Stimulated activated CD8-positive, alpha-beta memory T cell treated with anti-CD3 and anti-CD28 coated beads, Interleukin-15, amount 100 ng/mL, for 24 hours (primary cell): ENCODE measurements around the gene HSPA4L.

Experiments used
- DNase-seq: peaks from one replicate; pipeline ENCODE4 v3.0.0-alpha.2; 2020; ENCODE audit warnings: low read depth

The HSPA4L gene

DNA sequence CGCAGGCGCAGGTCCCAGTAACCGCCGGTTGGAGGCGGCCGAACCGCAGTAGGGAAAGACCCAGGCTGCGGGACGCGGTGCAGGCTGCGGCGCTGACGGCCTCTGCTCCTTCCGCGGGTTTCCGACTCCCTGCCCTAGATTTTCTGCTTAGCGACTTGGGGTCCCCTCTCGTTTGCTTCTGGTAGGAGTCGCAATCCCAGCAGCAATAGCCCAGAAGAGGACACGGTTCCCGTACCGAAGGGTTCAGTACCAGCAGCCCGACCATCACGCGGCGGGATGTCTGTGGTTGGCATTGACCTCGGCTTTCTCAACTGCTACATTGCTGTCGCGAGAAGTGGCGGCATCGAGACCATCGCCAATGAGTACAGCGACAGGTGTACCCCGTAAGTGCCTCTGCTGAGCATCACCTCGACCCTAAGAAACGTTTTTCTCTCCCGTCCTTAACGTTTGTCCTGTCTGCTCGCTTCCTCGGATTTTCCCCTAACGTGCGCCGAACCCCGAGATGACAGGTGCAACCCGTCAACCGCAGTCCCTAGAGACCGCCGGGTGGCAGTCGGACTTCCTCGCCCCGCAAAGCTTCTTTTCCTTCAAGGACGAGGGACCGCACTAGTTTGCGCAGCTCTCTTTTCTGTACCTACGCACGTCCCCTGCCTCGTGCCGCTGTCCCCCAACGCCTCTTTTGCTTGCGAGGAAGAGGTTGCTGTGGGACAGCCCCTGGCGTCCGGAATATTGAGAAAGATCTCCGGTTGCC lies at the start of gene HSPA4L:
Gene HSPA4L (plus strand): TSS at position 48 of the 751 bp plus-strand sequence. CDS start 229 bp downstream, at position 277.
- DNase-seq = peak; percentile 12

DNA sequence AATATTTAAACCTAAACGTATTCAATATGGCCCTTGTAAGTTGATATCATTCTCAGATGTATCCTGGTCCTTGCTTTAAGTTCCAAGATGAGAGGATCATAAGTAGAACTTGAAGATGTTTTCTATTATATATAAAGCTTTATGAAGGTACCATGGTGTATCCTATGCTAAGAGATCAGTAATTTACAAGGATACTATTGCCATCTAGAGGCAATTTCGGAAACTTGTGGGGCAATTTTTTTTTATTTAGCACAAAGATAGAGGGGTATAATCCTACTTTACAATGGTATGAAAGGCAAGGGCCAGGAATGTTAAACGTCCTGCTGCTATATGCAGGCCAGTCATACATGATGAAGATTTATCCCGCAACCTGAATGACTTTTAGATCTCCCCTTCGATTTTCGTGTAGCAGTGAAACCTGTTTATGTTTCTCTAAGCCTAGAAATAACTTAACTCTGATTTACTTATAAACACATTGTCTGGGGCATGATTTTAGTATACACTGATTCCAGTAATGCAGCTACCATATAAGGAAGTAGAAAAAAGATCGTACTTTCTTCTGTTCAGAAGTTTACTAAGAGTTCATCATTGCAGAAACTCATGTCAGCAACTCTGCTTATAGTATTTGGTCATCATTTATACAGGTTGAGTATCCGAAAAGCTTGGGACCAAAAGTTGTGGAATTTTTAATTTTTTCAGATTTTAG lies 49.3 kb upstream of the HSPA4L start:
- no peak for DNase-seq

DNA sequence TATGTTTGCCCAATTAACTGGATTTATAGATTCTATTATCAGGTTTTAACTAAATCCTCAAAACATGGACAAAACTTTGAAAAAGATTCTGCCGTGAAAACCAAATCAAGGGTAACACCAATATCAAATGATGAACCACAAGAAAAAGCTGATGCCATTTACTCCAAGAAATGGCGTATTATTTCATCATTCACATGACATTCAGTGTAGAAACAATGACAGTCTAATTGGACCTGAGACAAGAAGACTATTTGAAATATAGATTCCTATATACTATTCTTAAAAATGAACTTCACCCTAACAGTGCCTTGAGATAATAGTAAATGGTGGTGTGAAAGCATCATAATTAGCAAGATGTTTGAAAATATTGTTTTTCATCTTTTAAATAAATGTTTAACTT lies 47.1 kb upstream of the HSPA4L start:
- no peak for DNase-seq

DNA sequence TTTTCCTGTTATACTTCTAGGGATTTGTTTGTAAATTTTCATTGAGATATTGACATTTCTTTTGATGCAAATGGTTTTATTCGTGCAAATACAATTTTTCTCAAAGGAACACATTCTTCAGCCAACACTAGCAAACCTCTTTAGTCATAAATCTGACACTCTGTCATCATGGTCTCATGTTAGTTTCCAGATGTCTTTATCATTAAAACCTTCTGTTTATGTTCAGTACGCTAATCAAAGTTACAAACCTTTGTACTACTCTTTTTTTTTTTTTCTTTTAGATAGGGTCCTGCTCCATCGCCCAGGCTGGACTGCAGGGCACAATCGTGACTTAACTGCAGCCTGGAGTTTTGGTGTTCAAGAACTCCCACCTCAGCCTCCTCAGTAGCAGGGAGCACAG lies 44.8 kb upstream of the HSPA4L start:
- DNase-seq = no peak

DNA sequence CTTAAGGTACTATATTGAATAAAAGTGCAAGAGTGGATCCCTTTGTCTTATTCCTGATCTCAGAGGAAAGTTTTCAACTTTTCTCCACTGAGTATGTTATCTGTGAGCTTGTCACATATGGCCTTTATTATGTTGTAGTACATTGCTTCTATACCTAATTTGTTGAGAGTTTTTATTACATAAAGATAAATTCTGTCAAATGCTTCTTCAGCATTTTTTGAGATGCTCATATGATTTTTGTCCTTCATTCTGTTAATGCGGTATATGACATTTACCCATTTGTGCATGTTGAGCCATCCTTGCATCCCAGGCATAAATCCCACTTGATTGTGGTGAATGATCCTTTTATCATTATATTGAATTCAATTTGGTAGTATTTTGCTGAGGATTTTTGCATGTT lies 40.9 kb upstream of the HSPA4L start:
- DNase-seq = no peak

DNA sequence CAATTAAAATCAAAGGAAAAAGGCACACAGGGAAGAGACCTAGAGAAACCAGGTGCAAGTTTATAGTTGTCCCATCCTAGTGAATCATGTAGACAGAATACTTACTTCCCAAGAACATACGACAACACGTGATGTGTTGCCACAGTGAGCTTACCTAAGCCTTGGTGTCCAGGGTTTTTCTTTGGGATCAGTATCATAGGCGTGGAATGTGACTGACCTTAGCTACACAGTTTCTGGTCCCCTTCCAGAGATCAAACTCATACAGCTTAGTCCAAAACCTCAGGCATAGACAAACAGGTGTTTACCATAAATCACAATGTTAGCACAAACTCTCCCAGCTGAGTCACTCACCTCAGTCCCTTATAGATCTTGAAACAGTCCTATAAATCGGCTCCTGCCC lies 34.2 kb upstream of the HSPA4L start:
- no peak for DNase-seq

DNA sequence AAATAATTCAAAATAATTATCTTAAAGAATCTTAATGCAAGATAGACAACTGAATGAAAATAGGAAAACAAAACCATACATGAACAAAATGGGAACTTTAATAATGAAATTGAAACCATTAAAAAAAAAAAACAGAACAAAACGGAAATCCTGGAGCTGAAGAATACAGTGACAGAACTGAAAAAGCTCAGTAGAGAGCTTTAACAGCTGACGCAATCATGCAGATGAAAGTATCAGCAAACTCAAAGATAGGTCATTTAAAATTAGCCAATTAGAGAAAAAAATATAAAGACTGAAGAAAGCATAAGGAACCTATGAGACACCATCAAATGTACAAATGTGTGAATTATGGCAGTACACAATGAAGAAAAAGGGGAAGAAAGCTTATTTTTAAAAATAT lies 33.2 kb upstream of the HSPA4L start:
- no peak for DNase-seq

DNA sequence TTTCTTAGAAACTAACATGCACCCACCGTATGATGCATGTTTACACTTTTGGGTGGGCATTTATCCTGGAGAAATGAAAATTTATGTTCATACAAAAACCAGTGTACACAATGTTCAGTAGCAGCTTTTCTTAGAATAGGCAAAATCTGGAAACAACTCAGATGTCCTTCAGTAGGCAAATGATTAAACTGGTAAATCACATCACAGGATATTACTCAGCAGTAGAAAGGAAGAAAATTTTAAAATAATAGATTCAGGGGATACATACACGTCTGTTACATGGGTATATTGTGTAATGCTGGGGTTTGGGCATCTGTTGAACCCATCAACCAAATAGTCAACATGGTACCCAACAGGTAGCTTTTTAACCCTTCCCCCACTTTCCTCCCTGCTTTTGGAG lies 25.2 kb upstream of the HSPA4L start:
- DNase-seq = no peak

DNA sequence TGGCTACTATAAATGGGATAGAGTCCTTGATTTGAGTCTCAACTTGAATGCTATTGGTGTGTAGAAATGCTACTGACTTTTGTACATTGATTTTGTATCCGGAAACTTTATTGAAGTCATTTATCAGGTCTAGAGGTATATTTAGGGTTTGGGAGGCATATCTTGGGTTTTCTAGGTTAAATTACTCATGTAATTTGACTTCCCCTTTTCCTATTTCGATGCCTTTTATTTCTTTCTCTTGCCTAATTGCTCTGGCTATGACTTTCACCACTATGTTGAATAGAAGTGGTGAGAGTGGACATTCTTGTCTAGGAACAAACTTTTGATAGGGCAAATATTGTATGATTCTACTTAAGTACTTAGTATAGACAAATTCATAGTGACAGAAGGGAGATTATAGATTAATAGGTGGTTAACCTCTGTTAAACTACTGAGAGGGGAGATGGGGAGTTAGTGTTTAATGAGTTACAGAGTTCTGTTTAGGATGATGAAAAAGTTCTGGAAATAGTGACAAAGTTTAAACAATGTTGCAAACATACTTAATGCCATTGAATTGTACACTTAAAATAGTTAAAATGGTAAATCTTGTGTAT lies 22.8 kb upstream of the HSPA4L start:
- DNase-seq = no peak

DNA sequence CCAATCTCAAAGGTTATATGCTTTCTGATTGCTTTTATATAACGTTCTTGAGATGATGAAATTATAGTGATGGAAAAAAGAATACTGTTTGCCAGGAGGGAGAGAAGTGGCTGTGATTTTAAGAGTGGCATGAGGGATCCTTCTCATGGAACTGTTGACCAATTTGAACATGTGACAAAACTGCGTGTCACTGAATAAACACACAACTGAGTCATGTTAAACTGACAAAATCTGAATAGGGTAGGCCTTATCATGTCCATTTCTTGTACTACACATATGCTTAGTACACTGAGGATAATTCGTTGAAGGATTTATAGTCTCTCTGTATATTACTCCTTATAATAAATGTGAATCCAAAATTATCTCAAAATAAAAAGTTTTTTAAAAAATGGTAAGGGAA lies 22.2 kb upstream of the HSPA4L start:
- DNase-seq = no peak

DNA sequence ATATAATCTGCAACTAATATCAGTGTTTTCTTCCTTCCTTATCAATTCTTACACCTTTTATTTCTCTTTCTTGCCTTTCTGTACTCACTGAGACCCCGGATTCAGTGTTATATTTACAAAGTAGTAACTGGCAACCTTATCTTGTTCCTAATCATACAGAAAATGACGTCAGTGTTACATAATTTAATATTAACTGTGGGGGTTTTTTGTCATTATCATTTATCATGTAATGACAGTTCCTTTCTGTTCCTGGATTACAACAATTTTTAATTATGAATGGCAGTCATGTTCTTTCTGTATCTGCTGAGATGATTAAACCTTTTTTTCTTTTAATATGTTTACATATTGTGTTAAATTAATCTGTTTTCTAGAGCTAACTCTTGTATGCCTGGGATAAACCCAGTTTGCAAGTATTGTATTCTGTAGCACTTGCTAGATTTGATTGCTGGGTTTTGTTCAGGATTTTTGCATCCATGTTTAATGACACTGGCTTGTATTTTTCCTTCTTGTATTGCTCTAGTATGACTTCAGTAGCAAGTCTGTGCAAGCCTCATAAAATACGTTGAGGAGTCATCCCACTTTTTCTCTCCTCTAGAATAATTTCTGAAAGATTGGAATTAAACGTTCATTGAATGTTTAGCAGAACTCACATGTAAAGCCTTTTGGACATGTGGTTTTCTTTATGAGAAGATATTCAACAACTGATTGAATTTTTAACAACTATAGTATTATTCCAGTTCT lies 10.4 kb upstream of the HSPA4L start:
- no peak for DNase-seq

DNA sequence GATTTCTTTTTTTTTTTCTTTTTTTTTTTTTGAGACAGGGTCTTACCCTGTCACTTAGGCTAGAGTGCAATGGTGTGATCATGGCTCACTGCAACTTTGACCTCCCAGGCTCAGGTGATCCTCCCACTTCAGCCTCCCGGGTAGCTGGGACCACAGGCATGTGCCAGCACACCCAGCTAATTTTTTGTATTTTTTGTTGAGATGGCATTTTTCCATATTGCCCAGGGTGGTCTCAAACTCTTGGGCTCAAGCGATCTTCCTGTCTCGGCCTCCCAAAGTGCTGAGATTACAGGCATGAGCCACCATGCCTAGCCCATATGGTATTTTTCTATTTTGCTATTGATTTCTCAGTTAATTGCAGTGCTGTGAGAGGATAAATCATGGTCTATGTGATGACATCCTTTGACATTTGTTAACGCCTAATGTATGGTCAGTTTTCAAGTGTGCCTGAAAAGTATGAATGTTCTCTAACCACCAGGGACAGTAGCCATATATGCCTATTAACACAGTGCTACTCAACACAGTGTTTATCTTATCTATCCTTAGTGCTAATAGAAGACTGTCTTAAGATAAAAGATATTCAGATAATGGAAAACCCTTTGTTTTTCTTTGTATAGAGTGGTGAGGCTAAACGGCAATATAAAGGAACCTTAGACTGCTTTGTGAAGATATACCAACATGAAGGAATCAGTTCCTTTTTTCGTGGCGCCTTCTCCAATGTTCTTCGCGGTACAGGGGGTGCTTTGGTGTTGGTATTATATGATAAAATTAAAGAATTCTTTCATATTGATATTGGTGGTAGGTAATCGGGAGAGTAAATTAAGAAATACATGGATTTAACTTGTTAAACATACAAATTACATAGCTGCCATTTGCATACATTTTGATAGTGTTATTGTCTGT lies 9.1 kb upstream of the HSPA4L start:
- no peak for DNase-seq

DNA sequence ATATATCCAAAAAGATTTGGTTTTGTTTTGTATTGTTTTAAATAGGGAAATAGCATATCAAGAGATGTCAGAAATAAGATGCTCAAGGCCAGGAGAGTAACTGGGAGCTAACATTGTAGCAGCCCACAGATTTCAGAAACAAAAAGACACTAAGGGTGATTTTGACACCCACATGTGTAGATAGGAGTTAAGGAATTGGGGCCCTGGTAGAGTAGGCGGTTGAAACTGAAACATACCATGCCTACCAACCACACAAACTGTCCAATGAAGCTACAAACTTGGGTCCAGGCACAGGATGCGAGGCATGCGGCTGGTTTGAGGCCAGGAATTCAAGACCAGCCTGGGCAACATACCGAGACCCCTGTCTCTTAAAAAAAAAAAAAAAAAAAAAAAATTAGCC lies 6.3 kb upstream of the HSPA4L start:
- no peak for DNase-seq

DNA sequence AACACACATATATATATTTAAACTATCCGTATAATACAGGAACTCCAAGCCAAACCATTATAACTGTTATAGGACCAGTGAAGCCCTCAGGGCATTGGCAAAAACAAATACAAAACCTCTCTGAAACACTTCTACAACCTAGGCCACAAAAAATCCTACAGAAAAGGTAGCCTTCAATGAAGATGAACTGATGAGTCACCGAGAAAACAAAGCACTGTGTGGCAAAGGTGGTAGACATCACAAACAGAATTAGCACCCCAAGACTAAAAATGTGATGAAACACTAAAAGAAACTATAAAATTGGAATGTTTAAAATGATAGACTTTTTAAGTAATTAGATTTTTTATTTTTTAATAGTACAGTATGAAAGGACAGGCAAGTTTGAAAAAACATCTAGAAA lies 5.5 kb upstream of the HSPA4L start:
- no peak for DNase-seq

DNA sequence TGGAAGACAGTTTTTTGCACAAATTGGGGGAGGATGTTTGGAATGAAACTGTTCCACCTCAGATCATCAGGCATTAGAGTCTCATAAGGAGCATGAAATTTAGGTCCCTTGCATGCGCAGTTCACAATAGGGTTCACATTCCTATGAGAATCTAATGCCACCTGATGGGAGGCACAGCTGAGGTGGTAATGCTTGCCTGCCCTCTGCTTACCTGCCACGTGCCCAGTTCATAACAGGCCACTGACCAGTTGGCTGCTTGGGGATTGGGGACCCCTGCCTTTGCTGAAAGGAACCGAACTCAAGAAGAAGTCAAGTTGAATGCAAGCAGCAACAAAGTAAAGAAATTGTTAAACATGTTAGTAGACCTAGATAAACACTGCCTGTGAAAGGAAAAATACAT lies 4.6 kb upstream of the HSPA4L start:
- DNase-seq = no peak

DNA sequence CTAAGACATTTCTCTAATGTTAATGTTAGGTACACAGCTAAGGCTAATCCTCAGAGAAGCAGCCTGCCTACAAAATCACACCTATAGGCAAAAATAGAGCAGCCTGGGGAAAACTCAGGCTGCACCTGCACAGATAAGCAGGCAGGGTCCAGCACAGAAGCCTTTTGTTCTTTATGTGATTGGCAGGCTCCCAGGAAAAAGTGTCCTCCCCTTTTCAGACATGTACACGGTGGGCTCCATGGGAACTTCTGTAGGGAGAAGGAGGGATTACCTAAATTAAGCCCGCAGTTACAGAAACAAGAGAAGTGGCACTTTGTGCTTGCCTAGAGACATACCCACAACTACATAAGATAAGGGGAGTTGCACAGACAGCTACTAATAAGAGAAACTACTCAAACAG lies 4.0 kb upstream of the HSPA4L start:
- DNase-seq = no peak

DNA sequence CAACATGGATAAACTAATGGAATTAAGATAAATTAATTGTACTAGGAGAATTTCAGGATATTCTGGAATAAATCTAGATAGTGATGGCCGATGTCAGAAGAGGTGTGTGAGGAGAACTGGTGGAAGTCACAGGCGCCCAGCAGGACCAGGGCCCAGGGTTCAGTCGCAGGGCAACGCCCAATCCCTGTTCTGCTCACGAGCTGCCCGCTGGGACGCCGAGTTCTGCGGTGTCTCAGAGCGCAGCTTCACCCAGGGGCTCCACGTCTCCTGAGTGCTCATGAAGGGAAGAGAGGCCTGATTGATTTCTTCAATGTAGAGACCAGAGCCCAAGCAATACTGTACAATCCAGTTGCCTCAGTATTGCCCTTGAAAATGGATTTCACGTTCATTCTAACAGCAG lies 1.5 kb upstream of the HSPA4L start:
- DNase-seq = no peak

DNA sequence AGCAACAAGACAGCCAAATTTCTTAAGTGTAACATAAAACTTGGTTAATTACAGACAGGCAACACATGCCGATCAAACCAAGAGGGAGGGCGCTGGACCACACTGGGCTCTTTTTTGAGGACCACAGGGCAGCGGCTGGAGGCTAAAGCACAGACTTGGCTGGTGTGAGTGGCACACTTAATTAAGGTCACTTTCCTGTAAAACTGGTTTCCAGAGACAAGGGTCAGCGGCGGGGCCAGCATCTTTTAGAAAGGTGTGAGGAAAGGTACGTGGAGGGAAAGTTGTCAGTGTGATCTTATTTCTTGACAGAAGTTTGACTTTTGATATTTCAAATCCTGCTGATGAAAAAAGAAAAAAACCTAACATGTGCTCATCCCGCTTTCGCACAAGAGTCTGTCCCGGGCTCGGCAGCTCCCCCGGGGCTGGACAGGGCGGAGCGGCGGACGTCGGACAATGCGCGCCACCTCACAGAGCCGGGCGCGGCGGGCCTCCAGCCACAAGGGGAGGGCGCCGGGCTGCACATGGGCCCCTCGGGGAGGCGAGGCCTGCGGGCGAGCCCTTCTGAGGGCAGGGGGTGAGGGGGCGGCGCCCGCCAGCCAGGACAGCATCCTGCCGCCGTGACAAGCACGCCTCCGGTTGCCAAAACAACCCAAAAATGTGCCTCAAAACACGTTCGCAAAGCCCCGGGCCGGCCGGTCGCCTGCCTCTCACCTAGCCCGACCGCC lies 660 bp upstream of the HSPA4L start:
- DNase-seq = no peak

DNA sequence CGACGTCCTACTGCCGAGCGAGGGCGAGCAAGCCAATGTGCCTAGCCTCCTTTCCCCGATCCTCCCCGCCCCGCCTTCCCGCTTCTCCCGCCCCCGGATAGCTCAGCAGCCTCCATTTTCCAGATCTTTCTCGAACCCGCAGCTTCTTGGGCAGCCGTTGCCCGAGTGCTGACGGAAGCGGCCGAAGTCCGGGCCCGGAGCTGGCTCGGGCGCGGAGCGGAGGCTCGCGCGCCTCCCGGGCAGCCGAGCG lies 172 bp upstream of the HSPA4L start:
- DNase-seq = no peak

DNA sequence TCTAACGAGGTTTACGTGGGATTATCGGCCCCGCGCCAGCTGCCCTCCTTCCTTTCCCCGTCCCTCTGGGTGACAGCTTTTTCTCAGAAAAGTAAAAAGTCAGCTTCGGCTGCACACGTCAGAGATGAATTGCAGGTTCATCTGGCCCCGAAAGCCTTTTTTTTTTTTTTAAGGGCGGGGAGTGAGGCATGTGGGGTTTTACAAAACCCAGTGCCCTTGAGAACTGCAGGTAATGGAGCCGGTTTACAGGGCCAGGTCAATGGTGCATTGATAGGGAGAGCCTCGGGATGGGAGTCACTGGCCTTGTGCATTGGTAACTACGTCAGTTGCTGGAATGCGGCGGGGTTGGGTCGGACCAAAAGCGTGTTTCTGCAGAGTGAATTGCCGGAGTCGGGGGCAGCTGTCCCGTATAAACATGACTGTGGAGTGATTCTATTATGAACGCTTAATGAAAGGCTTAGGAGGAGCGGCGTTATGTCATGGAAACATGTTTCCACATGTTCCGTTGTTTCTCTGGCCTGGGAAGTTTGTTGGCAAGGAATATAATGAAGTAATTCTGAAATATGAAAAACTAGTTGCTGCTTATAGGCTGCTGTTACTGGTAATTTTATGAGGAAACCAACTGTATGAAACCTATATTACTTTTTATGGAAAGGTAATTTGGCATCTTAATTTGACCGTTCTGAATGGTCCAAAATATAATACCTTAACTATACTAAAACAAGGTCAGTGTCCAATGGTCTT lies 1.1 kb downstream of the HSPA4L start:
- no peak for DNase-seq
